ENCODE results near the gene YWHAH. TPM values are rescaled to one million over a fixed set of nuclear protein-coding genes. Genes with fewer than 3 reads are reported as not detected.

Gene YWHAH
- total RNA-seq, 2 experiments from 2014 or later, result 24.4 to 26.1 TPM

- Histone ChIP-seq H3K36me3 (ENCODE audit: insufficient read depth, low read length) (no peaks in the 10 kb centered on the region), H3K27me3 (ENCODE audit: control insufficient read depth in 1 of 2, insufficient read depth in 2 of 2, low read length in 2 of 2) (no peaks in the 10 kb centered on the region), H3K4me3 (ENCODE audit: low read length) (no peak overlapping the region), H3K4me1 (ENCODE audit: insufficient read depth, low read length) (no peaks in the 10 kb centered on the region), H3K27ac (ENCODE audit: low read depth in 1 of 2, low read length in 2 of 2) (no peak overlapping the region), H3K9me3 (ENCODE audit: control insufficient read depth in 1 of 2, insufficient read depth in 1 of 2, low read length in 2 of 2) (no peaks in the 10 kb centered on the region)
- ChIA-PET POLR2A (no interaction called here), CTCF (no interaction called here)
- Mint-ChIP-seq H3K4me1 (ENCODE audit: low read depth) (no peaks in the 10 kb centered on the region), H3K27me3 (no peaks in the 10 kb centered on the region), H3K36me3 (ENCODE audit: low read depth) (peaks cover 26% of the 10 kb centered on the region), H3K9me3 (no peaks in the 10 kb centered on the region), H3K27ac (no peak overlapping the region), H3K4me3 (no peak overlapping the region)
- ATAC-seq (ENCODE audit: poor library complexity), result no peak
- TF ChIP-seq, protein P1, sequence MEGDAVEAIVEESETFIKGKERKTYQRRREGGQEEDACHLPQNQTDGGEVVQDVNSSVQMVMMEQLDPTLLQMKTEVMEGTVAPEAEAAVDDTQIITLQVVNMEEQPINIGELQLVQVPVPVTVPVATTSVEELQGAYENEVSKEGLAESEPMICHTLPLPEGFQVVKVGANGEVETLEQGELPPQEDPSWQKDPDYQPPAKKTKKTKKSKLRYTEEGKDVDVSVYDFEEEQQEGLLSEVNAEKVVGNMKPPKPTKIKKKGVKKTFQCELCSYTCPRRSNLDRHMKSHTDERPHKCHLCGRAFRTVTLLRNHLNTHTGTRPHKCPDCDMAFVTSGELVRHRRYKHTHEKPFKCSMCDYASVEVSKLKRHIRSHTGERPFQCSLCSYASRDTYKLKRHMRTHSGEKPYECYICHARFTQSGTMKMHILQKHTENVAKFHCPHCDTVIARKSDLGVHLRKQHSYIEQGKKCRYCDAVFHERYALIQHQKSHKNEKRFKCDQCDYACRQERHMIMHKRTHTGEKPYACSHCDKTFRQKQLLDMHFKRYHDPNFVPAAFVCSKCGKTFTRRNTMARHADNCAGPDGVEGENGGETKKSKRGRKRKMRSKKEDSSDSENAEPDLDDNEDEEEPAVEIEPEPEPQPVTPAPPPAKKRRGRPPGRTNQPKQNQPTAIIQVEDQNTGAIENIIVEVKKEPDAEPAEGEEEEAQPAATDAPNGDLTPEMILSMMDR (IDR thresholded peaks at IDR 0.05), result no peak
- no peak for DNase-seq
- intact Hi-C loops (cut with DNase I, micrococcal nuclease), result no loop called here
Measured at GRCh38 chr22:31911565-31912406, 32.5 kb upstream of the YWHAH start.

- Histone ChIP-seq H3K27me3 (ENCODE audit: control insufficient read depth in 1 of 2, insufficient read depth in 2 of 2, low read length in 2 of 2) (no peaks in the 10 kb centered on the region), H3K27ac (ENCODE audit: low read depth in 1 of 2, low read length in 2 of 2) (no peak overlapping the region), H3K36me3 (ENCODE audit: insufficient read depth, low read length) (no peaks in the 10 kb centered on the region), H3K4me1 (ENCODE audit: insufficient read depth, low read length) (peaks cover 4% of the 10 kb centered on the region), H3K4me3 (ENCODE audit: low read length) (no peak overlapping the region), H3K9me3 (ENCODE audit: control insufficient read depth in 1 of 2, insufficient read depth in 1 of 2, low read length in 2 of 2) (no peaks in the 10 kb centered on the region)
- H3K27ac Mint-ChIP-seq, result no peak overlapping the region
- intact Hi-C loops (cut with DNase I, micrococcal nuclease), result no loop called here
- no peak for ATAC-seq (ENCODE audit: poor library complexity)
- no peak overlapping the region for H3K4me3 Mint-ChIP-seq
- H3K9me3 Mint-ChIP-seq, result no peaks in the 10 kb centered on the region
- ChIA-PET CTCF (interaction anchor here (0.7 kb wide), 1 partner anchor 1151 kb away, joined by 3 read pairs; no protein-coding TSS in a partner anchor), POLR2A (no interaction called here)
- TF ChIP-seq, protein P1 (IDR thresholded peaks at IDR 0.05), result no peak
- peaks cover 21% of the 10 kb centered on the region for H3K36me3 Mint-ChIP-seq (ENCODE audit: low read depth)
- no peaks in the 10 kb centered on the region for H3K27me3 Mint-ChIP-seq
- no peaks in the 10 kb centered on the region for H3K4me1 Mint-ChIP-seq (ENCODE audit: low read depth)
- no peak for DNase-seq
Measured at GRCh38 chr22:31912407-31912743, 32.0 kb upstream of the YWHAH start.

DNA sequence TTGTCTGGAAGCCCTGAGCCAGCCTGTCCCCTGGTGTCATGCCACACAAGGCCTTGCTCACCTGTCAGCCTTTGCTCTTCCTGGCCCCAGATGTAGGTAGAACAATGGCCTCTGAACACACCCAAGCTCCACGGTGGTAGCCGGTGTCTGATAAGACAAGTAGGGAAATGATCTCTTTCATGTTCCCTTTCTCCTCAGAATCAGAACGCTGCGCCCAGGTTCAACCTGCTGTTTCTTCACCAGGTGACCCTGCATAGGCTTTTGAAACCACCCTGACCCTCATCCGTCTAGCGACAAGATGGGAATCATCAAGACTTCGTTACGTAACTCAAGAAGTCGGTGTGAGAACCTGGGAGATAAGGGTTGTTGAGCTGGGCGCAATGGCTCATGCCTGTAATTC is 28.7 kb upstream of the YWHAH start:
- no peak for DNase-seq
- no peaks in the 10 kb centered on the region for H3K4me1 Mint-ChIP-seq (ENCODE audit: low read depth)
- H3K27ac ChIP-seq (ENCODE audit: low read depth in 1 of 2, low read length in 2 of 2), result no peak overlapping the region
- no peaks in the 10 kb centered on the region for H3K36me3 ChIP-seq (ENCODE audit: insufficient read depth, low read length)
- no peak overlapping the region for H3K27ac Mint-ChIP-seq
- no peak for ATAC-seq (ENCODE audit: poor library complexity)
- POLR2A ChIA-PET, result no interaction called here
- H3K27me3 ChIP-seq (ENCODE audit: control insufficient read depth in 1 of 2, insufficient read depth in 2 of 2, low read length in 2 of 2), result no peaks in the 10 kb centered on the region
- peaks cover 6% of the 10 kb centered on the region for H3K36me3 Mint-ChIP-seq (ENCODE audit: low read depth)
- TF ChIP-seq, protein P1 (IDR thresholded peaks at IDR 0.05), result no peak
- H3K4me3 ChIP-seq (ENCODE audit: low read length), result no peak overlapping the region
- CTCF ChIA-PET, result no interaction called here
- H3K4me1 ChIP-seq (ENCODE audit: insufficient read depth, low read length), result peaks cover 6% of the 10 kb centered on the region
- intact Hi-C loops (cut with DNase I, micrococcal nuclease), result no loop called here
- H3K9me3 Mint-ChIP-seq, result no peaks in the 10 kb centered on the region
- H3K27me3 Mint-ChIP-seq, result no peaks in the 10 kb centered on the region
- no peaks in the 10 kb centered on the region for H3K9me3 ChIP-seq (ENCODE audit: control insufficient read depth in 1 of 2, insufficient read depth in 1 of 2, low read length in 2 of 2)
- H3K4me3 Mint-ChIP-seq, result no peak overlapping the region

All from CD4-positive, alpha-beta T cell (primary cell).